VCaP (cell line): ENCODE data around the gene EID2B.

Source experiments
- H3K27ac ChIP-seq: fragments of 450-650 bp; 2 replicates; pipeline ENCODE4 v1.5.1; 2017
- CTCF ChIP-seq: fragments of 450-650 bp; conservative IDR thresholded peaks from 2 replicates; pipeline ENCODE4 v1.5.1; 2017; ENCODE audit warnings: mild to moderate bottlenecking, moderate library complexity

Gene EID2B

GRCh38 chr19:39516270-39516669, 16.4 kb downstream of the EID2B start:
- TF ChIP-seq CTCF: no peak
- no peak overlapping the region for H3K27ac ChIP-seq

- TF ChIP-seq CTCF: no peak
- H3K27ac ChIP-seq: peak overlapping the region; percentile 44; the same call in 1 of the 2 replicates
These were observed 17.0 kb downstream of the EID2B start for GRCh38 chr19:39515551-39516191.

- peak; percentile 26; the same call in 1 of the 2 replicates for TF ChIP-seq CTCF
- peak within 1 kb of the TSS; percentile 44; the same call in 1 of the 2 replicates for H3K27ac ChIP-seq
These were observed 17.7 kb downstream of the EID2B start, which contains the start of gene SELENOV for GRCh38 chr19:39514840-39515550. TSS of gene SELENOV (plus strand) at chr19:39515139. CDS start at chr19:39515213, 74 bp downstream.

GRCh38 chr19:39512988-39513387, 19.7 kb downstream of the EID2B start:
- no peak overlapping the region for H3K27ac ChIP-seq

GRCh38 chr19:39509233-39509632, 23.4 kb downstream of the EID2B start:
- no peak overlapping the region for H3K27ac ChIP-seq
- no peak for TF ChIP-seq CTCF

More at GRCh38 chr19:39512988-39513387, 19.7 kb downstream of the EID2B start:
- no peak for TF ChIP-seq CTCF

- TF ChIP-seq CTCF: no peak
- H3K27ac ChIP-seq: no peak overlapping the region
These were observed 24.0 kb downstream of the EID2B start for GRCh38 chr19:39508629-39509028.

- no peak for TF ChIP-seq CTCF
- H3K27ac ChIP-seq: peak overlapping the region; percentile 72
These were observed 24.8 kb downstream of the EID2B start for GRCh38 chr19:39507715-39508364.
